Activated naive CD4-positive, alpha-beta T cell treated with anti-CD3 and anti-CD28 coated beads, Interleukin-2, amount 50 U/mL, for 72 hours (primary cell): ENCODE measurements around the gene USP8. TPM values are rescaled to one million over a fixed set of nuclear protein-coding genes. Genes with fewer than 3 reads are reported as not detected.
A peak's percentile ranks its signal among the peaks of the same experiment; 100 is the strongest.

ENCODE experiments used
- ATAC-seq, 2 donors: fragments of 150-1000 bp; cut with Tn5 transposase; 2 replicates each; pipeline ENCODE4 v1.10.0; 2021; ENCODE audit warnings: mild to moderate bottlenecking in 2 of 2, moderate library complexity in 2 of 2
- DNase-seq, 2 donors: peaks; one replicate each; pipeline ENCODE4 v3.0.0; 2021 to 2022; ENCODE audit warnings: low spot score in 2 of 2
- H3K27ac Mint-ChIP-seq, 2 donors: one replicate each; pipeline ENCODE4 v1.8.0; 2022; ENCODE audit warnings: mild to moderate bottlenecking in 2 of 2, mixed read lengths in 2 of 2
- H3K36me3 Mint-ChIP-seq, 2 donors: one replicate each; pipeline ENCODE4 v1.8.0; 2022; ENCODE audit warnings: mixed read lengths in 2 of 2
- H3K9me3 Mint-ChIP-seq, 2 donors: one replicate each; pipeline ENCODE4 v1.8.0; 2022; ENCODE audit warnings: mixed read lengths in 2 of 2
- total RNA-seq, 2 donors: library from RNA; stranded (reverse); gene quantifications; one replicate each; pipeline ENCODE4 v1.2.3, GENCODE V29; 2022

USP8 gene
- total RNA-seq, 2 donors from 2014 or later = 58.6 to 59.6 TPM

DNA sequence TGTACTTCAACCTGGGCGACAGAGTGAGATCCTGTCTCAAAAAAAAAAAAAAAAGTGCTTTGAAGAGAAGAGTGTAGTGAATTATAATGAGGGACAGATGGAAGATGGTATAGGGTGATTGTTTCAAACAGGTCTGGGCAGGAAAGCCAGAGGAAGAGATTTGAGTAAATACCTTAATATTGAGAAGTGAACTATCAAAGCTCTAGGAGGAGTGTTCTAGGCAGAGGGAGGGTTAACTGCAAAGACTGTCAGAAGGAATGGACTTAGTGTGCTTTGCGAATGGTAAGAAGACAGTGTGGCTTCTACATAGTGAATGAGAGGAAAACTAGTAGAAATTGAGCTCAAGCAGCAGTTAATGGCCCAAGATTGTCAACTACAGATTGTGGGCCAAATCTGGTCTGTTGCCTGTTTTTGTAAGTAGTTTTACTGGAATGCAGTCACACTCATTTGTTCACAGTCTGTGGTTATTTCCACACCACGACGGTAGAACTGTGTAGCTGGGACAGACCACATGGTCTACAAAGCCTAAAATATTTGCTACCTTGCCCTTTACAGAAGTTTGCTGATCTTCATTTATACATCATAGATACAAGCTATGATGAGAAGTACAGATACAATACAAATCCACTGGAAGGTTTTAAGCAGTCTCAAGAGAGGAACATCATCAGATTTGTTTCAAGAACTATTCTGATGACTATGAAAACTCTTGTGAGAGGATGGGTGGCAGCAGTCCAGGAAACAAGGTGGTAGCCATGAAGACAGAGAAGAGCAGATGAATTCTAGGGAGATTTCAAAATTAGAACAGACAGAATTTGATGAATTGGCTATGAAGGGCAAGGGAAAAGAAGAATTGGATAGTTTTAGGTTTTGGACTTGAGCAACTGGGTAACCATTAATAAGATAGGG lies 138.8 kb downstream of the USP8 start:
- Mint-ChIP-seq H3K27ac (peak overlapping the region; percentile 71 to 78), H3K36me3 (peaks cover 5 to 17% of the 10 kb centered on the region in 2 donors), H3K9me3 (no peaks in the 10 kb centered on the region)
- ATAC-seq (peak; percentile 83 to 89), DNase-seq (peak in 1 of 2 donors; percentile 13)

- ATAC-seq = peak; percentile 31 to 55
- peak overlapping the region; percentile 71 to 78 for H3K27ac Mint-ChIP-seq
- H3K9me3 Mint-ChIP-seq = no peaks in the 10 kb centered on the region
- peaks cover 5 to 17% of the 10 kb centered on the region in 2 donors for H3K36me3 Mint-ChIP-seq
- DNase-seq = no peak
Measured at GRCh38 chr15:50563756-50564155, 139.6 kb downstream of the USP8 start.

Other genes with a start within 250 kb of the USP8 start
- 10 to 100 TPM; 20.1 to 54.7 TPM for gene SLC27A2, start 242.2 kb upstream of the USP8 start, total RNA-seq
- 1 to 10 TPM in 1 of 2 donors, under 1 TPM in 1; 0.66 to 4.0 TPM for gene HDC, start 158.7 kb upstream of the USP8 start, total RNA-seq
- 10 to 100 TPM; 41.1 to 53.8 TPM for gene GABPB1, start 69.2 kb upstream of the USP8 start, total RNA-seq
- gene USP50, start 122.3 kb downstream of the USP8 start, total RNA-seq = not detected